ENCODE measurements around the gene SMARCB1. TPM values are rescaled to one million over a fixed set of nuclear protein-coding genes. Genes with fewer than 3 reads are reported as not detected.
A peak's percentile ranks its signal among the peaks of the same experiment; 100 is the strongest.
"Not testable (repeated sequence)": the region's sequence is repeated elsewhere in the genome, so short reads cannot be mapped to it uniquely, and the experiment has no call there.

The SMARCB1 gene
- total and polyA plus RNA-seq, 8 donors: 52.4 to 166 (median 138) TPM

GRCh38 chr22:23858484-23858815 lies 71.7 kb downstream of the SMARCB1 start:
- Histone ChIP-seq H3K27ac (no peak overlapping the region), H3K4me1 (peaks cover 3 to 20% of the 10 kb centered on the region in 2 donors), H3K27me3 (no peaks in the 10 kb centered on the region), H3K9me3 (no peaks in the 10 kb centered on the region), H3K4me3 (peak overlapping the region; percentile 68 to 70), H3K36me3 (no peaks in the 10 kb centered on the region)
- intact Hi-C loops (cut with DNase I): no loop called here
- no peak for DNase-seq
- TF ChIP-seq, protein P1, sequence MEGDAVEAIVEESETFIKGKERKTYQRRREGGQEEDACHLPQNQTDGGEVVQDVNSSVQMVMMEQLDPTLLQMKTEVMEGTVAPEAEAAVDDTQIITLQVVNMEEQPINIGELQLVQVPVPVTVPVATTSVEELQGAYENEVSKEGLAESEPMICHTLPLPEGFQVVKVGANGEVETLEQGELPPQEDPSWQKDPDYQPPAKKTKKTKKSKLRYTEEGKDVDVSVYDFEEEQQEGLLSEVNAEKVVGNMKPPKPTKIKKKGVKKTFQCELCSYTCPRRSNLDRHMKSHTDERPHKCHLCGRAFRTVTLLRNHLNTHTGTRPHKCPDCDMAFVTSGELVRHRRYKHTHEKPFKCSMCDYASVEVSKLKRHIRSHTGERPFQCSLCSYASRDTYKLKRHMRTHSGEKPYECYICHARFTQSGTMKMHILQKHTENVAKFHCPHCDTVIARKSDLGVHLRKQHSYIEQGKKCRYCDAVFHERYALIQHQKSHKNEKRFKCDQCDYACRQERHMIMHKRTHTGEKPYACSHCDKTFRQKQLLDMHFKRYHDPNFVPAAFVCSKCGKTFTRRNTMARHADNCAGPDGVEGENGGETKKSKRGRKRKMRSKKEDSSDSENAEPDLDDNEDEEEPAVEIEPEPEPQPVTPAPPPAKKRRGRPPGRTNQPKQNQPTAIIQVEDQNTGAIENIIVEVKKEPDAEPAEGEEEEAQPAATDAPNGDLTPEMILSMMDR (IDR thresholded peaks at IDR 0.05): no peak
- ATAC-seq: no peak

DNA sequence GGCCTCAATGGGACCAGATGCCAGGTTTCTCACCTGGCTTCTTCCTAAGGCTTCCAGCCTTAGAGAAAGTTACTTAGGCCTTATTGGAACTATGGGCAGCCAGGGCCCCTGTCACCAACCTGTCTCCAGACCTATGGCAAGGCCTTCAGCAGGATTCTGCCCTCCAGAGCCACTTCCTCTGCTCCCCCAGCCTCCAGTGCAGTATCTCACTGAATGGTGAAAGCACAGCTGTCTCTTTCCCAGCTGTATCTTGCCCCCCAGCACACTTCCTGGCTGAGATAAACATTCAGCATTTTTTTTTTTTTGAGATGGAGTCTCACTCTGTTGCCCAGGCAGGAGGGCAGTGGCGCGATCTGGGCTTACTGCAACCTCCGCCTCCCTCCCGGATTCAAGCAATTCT lies 72.4 kb downstream of the SMARCB1 start:
- ATAC-seq (no peak), DNase-seq (no peak)
- TF ChIP-seq, protein P1 (IDR thresholded peaks at IDR 0.05): no peak
- Histone ChIP-seq H3K36me3 (no peaks in the 10 kb centered on the region), H3K27me3 (no peaks in the 10 kb centered on the region), H3K4me3 (no peak overlapping the region), H3K27ac (no peak overlapping the region), H3K9me3 (no peaks in the 10 kb centered on the region), H3K4me1 (peaks cover 3 to 20% of the 10 kb centered on the region in 2 donors)
- intact Hi-C loops (cut with DNase I): no loop called here

GRCh38 chr22:23860187-23860586 lies 73.4 kb downstream of the SMARCB1 start:
- H3K27ac ChIP-seq; H3K36me3 ChIP-seq; H3K27me3 ChIP-seq; intact Hi-C loops (cut with DNase I); DNase-seq; ATAC-seq; H3K4me3 ChIP-seq; H3K9me3 ChIP-seq: not testable (repeated sequence)
- peaks cover 3 to 20% of the 10 kb centered on the region in 2 donors for H3K4me1 ChIP-seq

DNA sequence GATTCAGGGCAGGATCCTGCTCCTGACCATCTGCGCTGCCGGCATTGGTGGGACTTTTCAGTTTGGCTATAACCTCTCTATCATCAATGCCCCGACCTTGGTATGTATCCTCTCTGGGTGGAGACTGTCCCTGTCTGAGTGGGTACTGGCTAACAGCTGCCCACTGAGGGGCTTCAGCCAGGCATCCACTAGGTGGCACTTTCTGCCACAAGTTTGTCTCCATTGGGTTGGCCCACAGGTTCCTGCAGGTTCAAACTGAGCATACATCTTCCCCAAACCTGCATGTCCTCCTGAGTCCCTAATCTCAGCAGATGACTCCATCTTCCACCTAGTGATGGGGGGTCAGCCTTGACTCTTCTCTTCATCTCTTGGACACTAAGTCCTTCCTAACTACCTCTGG lies 75.3 kb downstream of the SMARCB1 start:
- Histone ChIP-seq H3K9me3 (no peaks in the 10 kb centered on the region), H3K36me3 (no peaks in the 10 kb centered on the region), H3K4me1 (peaks cover 3 to 11% of the 10 kb centered on the region in 2 donors), H3K27ac (no peak overlapping the region), H3K4me3 (no peak overlapping the region), H3K27me3 (no peaks in the 10 kb centered on the region)
- peak in 1 of 4 donors; percentile 49 for DNase-seq
- ATAC-seq: no peak
- TF ChIP-seq, protein P1 (IDR thresholded peaks at IDR 0.05): peak; percentile 15 to 30
- intact Hi-C loops (cut with DNase I): no loop called here

GRCh38 chr22:23864499-23865154 lies 77.9 kb downstream of the SMARCB1 start:
- not testable (repeated sequence) for DNase-seq

DNA sequence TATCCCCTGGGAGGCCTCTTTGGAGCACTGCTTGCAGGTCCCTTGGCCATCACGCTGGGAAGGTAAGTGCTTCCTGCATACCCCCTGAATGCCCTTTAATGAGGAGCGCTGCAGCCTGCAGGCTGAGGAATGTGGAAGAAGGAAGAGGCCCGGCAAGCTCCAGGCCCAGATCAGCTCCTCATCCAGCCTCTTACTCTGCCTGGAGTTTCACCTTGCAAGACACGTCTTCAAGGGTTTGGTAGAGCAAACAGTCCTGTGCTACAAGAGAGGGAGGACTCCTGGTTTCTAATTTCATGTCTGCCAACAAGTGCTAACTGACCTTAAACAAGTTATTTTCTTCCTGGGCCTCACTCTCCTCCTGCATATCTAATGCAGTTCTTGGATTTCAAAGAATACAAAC lies 81.8 kb downstream of the SMARCB1 start:
- intact Hi-C loops (cut with DNase I): no loop called here
- H3K4me1 ChIP-seq: no peaks in the 10 kb centered on the region
- ATAC-seq (peak; percentile 84), DNase-seq (no peak)
- H3K36me3 ChIP-seq: no peaks in the 10 kb centered on the region
- TF ChIP-seq, protein P1 (IDR thresholded peaks at IDR 0.05): no peak
- H3K4me3 ChIP-seq: no peak overlapping the region
- no peak overlapping the region for H3K27ac ChIP-seq
- H3K27me3 ChIP-seq: no peaks in the 10 kb centered on the region
- no peaks in the 10 kb centered on the region for H3K9me3 ChIP-seq

More at GRCh38 chr22:23864499-23865154, 77.9 kb downstream of the SMARCB1 start:
- H3K4me3 ChIP-seq; H3K27ac ChIP-seq; H3K4me1 ChIP-seq; H3K9me3 ChIP-seq; ATAC-seq; H3K36me3 ChIP-seq; intact Hi-C loops (cut with DNase I); H3K27me3 ChIP-seq: not testable (repeated sequence)
